GM19023 (cell line): Measurements from ENCODE around the gene GABARAP.

ENCODE experiments used
- ATAC-seq: cut with Tn5 transposase; IDR thresholded peaks from one replicate; pipeline ENCODE4 v1.9.1; 2021; ENCODE audit warnings: mild to moderate bottlenecking, moderate library complexity; ENCODE audit not compliant: unreplicated experiment

GABARAP gene

GRCh38 chr17:7208754-7209460 lies 33.3 kb downstream of the GABARAP start:
- ATAC-seq = no peak

GRCh38 chr17:7208027-7208571 lies 34.1 kb downstream of the GABARAP start:
- ATAC-seq = no peak

- ATAC-seq = no peak
Measured at GRCh38 chr17:7207120-7208001, 34.9 kb downstream of the GABARAP start.

GRCh38 chr17:7205561-7205960 lies 36.7 kb downstream of the GABARAP start:
- ATAC-seq = no peak

- ATAC-seq = peak; percentile 81
Measured at GRCh38 chr17:7204828-7205461, 37.3 kb downstream of the GABARAP start.

- ATAC-seq = no peak
Measured at GRCh38 chr17:7204336-7204735, 37.9 kb downstream of the GABARAP start.

GRCh38 chr17:7203391-7203790 lies 38.9 kb downstream of the GABARAP start:
- no peak for ATAC-seq

GRCh38 chr17:7196651-7197401 lies 45.4 kb downstream of the GABARAP start:
- ATAC-seq = no peak

- no peak for ATAC-seq
Measured at GRCh38 chr17:7195971-7196370, 46.3 kb downstream of the GABARAP start.

- ATAC-seq = no peak
Measured at GRCh38 chr17:7192271-7192937, 49.8 kb downstream of the GABARAP start.

GRCh38 chr17:7191571-7192270 lies 50.5 kb downstream of the GABARAP start:
- no peak for ATAC-seq

GRCh38 chr17:7191069-7191468 lies 51.2 kb downstream of the GABARAP start:
- no peak for ATAC-seq

GRCh38 chr17:7190276-7190917 lies 51.9 kb downstream of the GABARAP start:
- no peak for ATAC-seq
